T-helper 17 cell (primary cell): ENCODE measurements around the gene ABCB10. TPM values are rescaled to one million over a fixed set of nuclear protein-coding genes. Genes with fewer than 3 reads are reported as not detected.
"Not testable (repeated sequence)": the region's sequence is repeated elsewhere in the genome, so short reads cannot be mapped to it uniquely, and the experiment has no call there.

Experiments
- ATAC-seq: fragments of 150-1000 bp; cut with Tn5 transposase; 2 replicates; pipeline ENCODE4 v1.10.0; 2021; ENCODE audit warnings: mild to moderate bottlenecking, moderate library complexity
- DNase-seq, 3 donors: peaks; one replicate each; pipeline versions ENCODE4 v3.0.0 to v3.0.0-alpha.2; 2020 to 2021
- H3K9me3 ChIP-seq: one replicate; pipeline ENCODE4 v1.7.0; 2013; ENCODE audit warnings: low read length, mild to moderate bottlenecking; ENCODE audit not compliant: control insufficient read depth, poor library complexity, severe bottlenecking
- H3K27ac Mint-ChIP-seq: one replicate; pipeline ENCODE4 v1.8.0; 2022; ENCODE audit warnings: mild to moderate bottlenecking, moderate library complexity, mixed read lengths
- H3K27me3 Mint-ChIP-seq: one replicate; pipeline ENCODE4 v1.8.0; 2022; ENCODE audit warnings: mixed read lengths
- H3K36me3 Mint-ChIP-seq: one replicate; pipeline ENCODE4 v1.8.0; 2022; ENCODE audit warnings: low read depth, mixed read lengths
- H3K4me1 Mint-ChIP-seq: one replicate; pipeline ENCODE4 v1.8.0; 2022; ENCODE audit warnings: mild to moderate bottlenecking, mixed read lengths
- H3K4me3 Mint-ChIP-seq: one replicate; pipeline ENCODE4 v1.8.0; 2022; ENCODE audit warnings: mild to moderate bottlenecking, moderate library complexity, mixed read lengths
- total RNA-seq, 4 donors: library from RNA in 2 of 4; stranded (reverse) in 2 of 4; gene quantifications; one replicate each; pipeline ENCODE4 v1.2.3 and lab custom pipeline; 2022 to 2026

ABCB10 gene
- total RNA-seq, 2 donors from 2014 or later = 12.9 to 19.2 TPM

GRCh38 chr1:229507951-229508822, 50.3 kb downstream of the ABCB10 start, which contains the start of gene NUP133:
Gene NUP133, minus strand, starts transcription at chr1:229508341. Its CDS starts 92 bp downstream, at chr1:229508249.
- DNase-seq (peak; percentile 92 to 95 (median 94)), ATAC-seq (peak; percentile 96)
- Mint-ChIP-seq H3K4me1 (peaks cover 19% of the 10 kb centered on the region), H3K27me3 (peaks cover 4% of the 10 kb centered on the region), H3K4me3 (peak within 1 kb of the TSS; percentile 89), H3K27ac (peak within 1 kb of the TSS; percentile 97), H3K36me3 (no peaks in the 10 kb centered on the region)
- no peaks in the 10 kb centered on the region for H3K9me3 ChIP-seq

GRCh38 chr1:229507502-229507901, 51.0 kb downstream of the ABCB10 start:
- H3K9me3 ChIP-seq = no peaks in the 10 kb centered on the region
- peaks cover 4% of the 10 kb centered on the region for H3K27me3 Mint-ChIP-seq
- peaks cover 2% of the 10 kb centered on the region for H3K36me3 Mint-ChIP-seq
- DNase-seq (no peak), ATAC-seq (peak; percentile 2)
- peak overlapping the region; percentile 97 for H3K27ac Mint-ChIP-seq
- peaks cover 21% of the 10 kb centered on the region for H3K4me1 Mint-ChIP-seq
- peak overlapping the region; percentile 89 for H3K4me3 Mint-ChIP-seq

GRCh38 chr1:229506633-229507032, 51.9 kb downstream of the ABCB10 start:
- H3K4me3 Mint-ChIP-seq = peak overlapping the region; percentile 52
- H3K4me1 Mint-ChIP-seq = peaks cover 21% of the 10 kb centered on the region
- H3K36me3 Mint-ChIP-seq = peaks cover 2% of the 10 kb centered on the region
- ATAC-seq (no peak), DNase-seq (no peak)
- peak overlapping the region; percentile 97 for H3K27ac Mint-ChIP-seq
- peaks cover 4% of the 10 kb centered on the region for H3K27me3 Mint-ChIP-seq
- no peaks in the 10 kb centered on the region for H3K9me3 ChIP-seq

- no peaks in the 10 kb centered on the region for H3K9me3 ChIP-seq
- peak overlapping the region; percentile 51 for H3K27ac Mint-ChIP-seq
- no peaks in the 10 kb centered on the region for H3K27me3 Mint-ChIP-seq
- H3K36me3 Mint-ChIP-seq = peaks cover 15% of the 10 kb centered on the region
- ATAC-seq (no peak), DNase-seq (no peak)
- peaks cover 7% of the 10 kb centered on the region for H3K4me1 Mint-ChIP-seq
- H3K4me3 Mint-ChIP-seq = no peak overlapping the region
Measured at GRCh38 chr1:229495782-229496181, 62.7 kb downstream of the ABCB10 start.

- no peak for ATAC-seq
- no peaks in the 10 kb centered on the region for H3K9me3 ChIP-seq
- Mint-ChIP-seq H3K4me1 (peaks cover 6% of the 10 kb centered on the region), H3K27me3 (no peaks in the 10 kb centered on the region), H3K4me3 (no peak overlapping the region), H3K36me3 (peaks cover 5% of the 10 kb centered on the region), H3K27ac (no peak overlapping the region)
- DNase-seq = no peak
Measured at GRCh38 chr1:229487181-229487580, 71.3 kb downstream of the ABCB10 start.

- no peak overlapping the region for H3K27ac Mint-ChIP-seq
- no peaks in the 10 kb centered on the region for H3K9me3 ChIP-seq
- ATAC-seq (no peak), DNase-seq (no peak)
- H3K36me3 Mint-ChIP-seq = peaks cover 5% of the 10 kb centered on the region
- H3K27me3 Mint-ChIP-seq = no peaks in the 10 kb centered on the region
- no peak overlapping the region for H3K4me3 Mint-ChIP-seq
- peaks cover 9% of the 10 kb centered on the region for H3K4me1 Mint-ChIP-seq
Measured at GRCh38 chr1:229485318-229485717, 73.2 kb downstream of the ABCB10 start.

GRCh38 chr1:229482511-229482910, 76.0 kb downstream of the ABCB10 start:
- Mint-ChIP-seq H3K27me3 (no peaks in the 10 kb centered on the region), H3K4me3 (no peak overlapping the region), H3K36me3 (peaks cover 16% of the 10 kb centered on the region), H3K27ac (peak overlapping the region; percentile 56), H3K4me1 (peaks cover 12% of the 10 kb centered on the region)
- H3K9me3 ChIP-seq = no peaks in the 10 kb centered on the region
- DNase-seq = no peak
- no peak for ATAC-seq

GRCh38 chr1:229480495-229480894, 78.0 kb downstream of the ABCB10 start:
- Mint-ChIP-seq H3K27ac (no peak overlapping the region), H3K27me3 (no peaks in the 10 kb centered on the region), H3K4me3 (no peak overlapping the region), H3K4me1 (peaks cover 10% of the 10 kb centered on the region), H3K36me3 (peaks cover 16% of the 10 kb centered on the region)
- H3K9me3 ChIP-seq = no peaks in the 10 kb centered on the region
- no peak for DNase-seq
- no peak for ATAC-seq

- no peak overlapping the region for H3K27ac Mint-ChIP-seq
- peaks cover 16% of the 10 kb centered on the region for H3K36me3 Mint-ChIP-seq
Measured at GRCh38 chr1:229479660-229480399, 78.7 kb downstream of the ABCB10 start.

GRCh38 chr1:229478852-229479251, 79.7 kb downstream of the ABCB10 start:
- peak overlapping the region; percentile 8 for H3K27ac Mint-ChIP-seq
- H3K9me3 ChIP-seq = no peaks in the 10 kb centered on the region
- no peaks in the 10 kb centered on the region for H3K27me3 Mint-ChIP-seq
- H3K4me3 Mint-ChIP-seq = no peak overlapping the region
- ATAC-seq (no peak), DNase-seq (no peak)
- peaks cover 22% of the 10 kb centered on the region for H3K36me3 Mint-ChIP-seq
- H3K4me1 Mint-ChIP-seq = peaks cover 10% of the 10 kb centered on the region

More at GRCh38 chr1:229479660-229480399, 78.7 kb downstream of the ABCB10 start:
- H3K27me3 Mint-ChIP-seq = no peaks in the 10 kb centered on the region
- peaks cover 10% of the 10 kb centered on the region for H3K4me1 Mint-ChIP-seq
- peak overlapping the region; percentile 65 for H3K4me3 Mint-ChIP-seq
- no peak for DNase-seq
- no peaks in the 10 kb centered on the region for H3K9me3 ChIP-seq
- ATAC-seq = peak; percentile 67

GRCh38 chr1:229475859-229476258, 82.6 kb downstream of the ABCB10 start:
- H3K36me3 Mint-ChIP-seq = peaks cover 22% of the 10 kb centered on the region
- H3K4me1 Mint-ChIP-seq, H3K27ac Mint-ChIP-seq, H3K27me3 Mint-ChIP-seq, H3K9me3 ChIP-seq, DNase-seq, ATAC-seq, H3K4me3 Mint-ChIP-seq: not testable (repeated sequence)

- H3K4me1 Mint-ChIP-seq = peaks cover 2% of the 10 kb centered on the region
- no peaks in the 10 kb centered on the region for H3K9me3 ChIP-seq
- ATAC-seq (no peak), DNase-seq (no peak)
- no peak overlapping the region for H3K27ac Mint-ChIP-seq
- no peaks in the 10 kb centered on the region for H3K27me3 Mint-ChIP-seq
- peaks cover 21% of the 10 kb centered on the region for H3K36me3 Mint-ChIP-seq
- H3K4me3 Mint-ChIP-seq = no peak overlapping the region
Measured at GRCh38 chr1:229474509-229474908, 84.0 kb downstream of the ABCB10 start.

GRCh38 chr1:229471175-229471574, 87.3 kb downstream of the ABCB10 start:
- H3K9me3 ChIP-seq = no peaks in the 10 kb centered on the region
- Mint-ChIP-seq H3K27me3 (no peaks in the 10 kb centered on the region), H3K4me1 (peaks cover 6% of the 10 kb centered on the region), H3K4me3 (no peak overlapping the region), H3K36me3 (peaks cover 18% of the 10 kb centered on the region), H3K27ac (no peak overlapping the region)
- DNase-seq (no peak), ATAC-seq (no peak)
